ENCODE results near the gene DUSP12. TPM values are rescaled to one million over a fixed set of nuclear protein-coding genes. Genes with fewer than 3 reads are reported as not detected.

The DUSP12 gene
- total RNA-seq, 1 donor: 26.3 TPM

- DNase-seq (ENCODE audit: low read depth): peak; percentile 20
- no peak for TF ChIP-seq CTCF (IDR thresholded peaks at IDR 0.05; ENCODE audit: insufficient read depth, low read depth, low read length)
- no peak overlapping the region for H3K4me3 ChIP-seq (ENCODE audit: low read depth, low read length)
Observed at GRCh38 chr1:161779393-161779792, 29.8 kb downstream of the DUSP12 start.

GRCh38 chr1:161781995-161782394 is 32.4 kb downstream of the DUSP12 start:
- no peak for TF ChIP-seq CTCF (IDR thresholded peaks at IDR 0.05; ENCODE audit: insufficient read depth, low read depth, low read length)
- H3K4me3 ChIP-seq (ENCODE audit: low read depth, low read length): no peak overlapping the region
- DNase-seq (ENCODE audit: low read depth): peak; percentile 10

GRCh38 chr1:161782886-161783285 is 33.3 kb downstream of the DUSP12 start:
- no peak for TF ChIP-seq CTCF (IDR thresholded peaks at IDR 0.05; ENCODE audit: insufficient read depth, low read depth, low read length)
- no peak overlapping the region for H3K4me3 ChIP-seq (ENCODE audit: low read depth, low read length)
- no peak for DNase-seq (ENCODE audit: low read depth)

- no peak for DNase-seq (ENCODE audit: low read depth)
- no peak for TF ChIP-seq CTCF (IDR thresholded peaks at IDR 0.05; ENCODE audit: insufficient read depth, low read depth, low read length)
- no peak overlapping the region for H3K4me3 ChIP-seq (ENCODE audit: low read depth, low read length)
Observed at GRCh38 chr1:161784968-161785367, 35.4 kb downstream of the DUSP12 start.

- H3K4me3 ChIP-seq (ENCODE audit: low read depth, low read length): no peak overlapping the region
- DNase-seq (ENCODE audit: low read depth): no peak
- TF ChIP-seq CTCF (IDR thresholded peaks at IDR 0.05; ENCODE audit: insufficient read depth, low read depth, low read length): peak; percentile 14
Observed at GRCh38 chr1:161787355-161787754, 37.8 kb downstream of the DUSP12 start.

GRCh38 chr1:161790587-161791317 is 41.2 kb downstream of the DUSP12 start:
- TF ChIP-seq CTCF (IDR thresholded peaks at IDR 0.05; ENCODE audit: insufficient read depth, low read depth, low read length): no peak
- no peak overlapping the region for H3K4me3 ChIP-seq (ENCODE audit: low read depth, low read length)
- no peak for DNase-seq (ENCODE audit: low read depth)
